GM23338 (cell line): ENCODE measurements around the gene TMEM116.

Source experiments
- CREB1 ChIP-seq: fragments of 250-450 bp; sonication (Bioruptor Pico); IDR thresholded peaks from 2 replicates; pipeline ENCODE4 v1.5.0; 2020; ENCODE audit warnings: low read depth, mild to moderate bottlenecking, moderate library complexity
- ETS1 ChIP-seq: IDR thresholded peaks from 2 replicates; pipeline ENCODE4 v1.6.1; 2016; ENCODE audit warnings: antibody characterized with exemption
- EZH2 ChIP-seq: fragments of 200-600 bp; sonication (generic); IDR thresholded peaks from one replicate; pipeline ENCODE4 v1.8.0; 2017; ENCODE audit warnings: antibody characterized with exemption, mild to moderate bottlenecking, low read depth; ENCODE audit not compliant: unreplicated experiment
- EZH2phosphoT487 ChIP-seq: fragments of 200-600 bp; sonication (generic); IDR thresholded peaks from one replicate; pipeline ENCODE4 v1.8.1; 2018; ENCODE audit warnings: antibody characterized with exemption; ENCODE audit not compliant: unreplicated experiment
- JUNB ChIP-seq: IDR thresholded peaks from one replicate; pipeline ENCODE4 v1.6.1; 2016; ENCODE audit warnings: antibody characterized with exemption; ENCODE audit not compliant: unreplicated experiment
- NANOG ChIP-seq: IDR thresholded peaks from 2 replicates; pipeline ENCODE4 v1.6.1; 2016; ENCODE audit warnings: antibody characterized with exemption, borderline replicate concordance
- POLR2AphosphoS5 ChIP-seq: IDR thresholded peaks from 2 replicates; pipeline ENCODE4 v1.6.1; 2016; ENCODE audit warnings: antibody characterized with exemption, low read depth
- TF ChIP-seq, protein P1 (sequence below), 2 experiments: fragments of 200-600 bp in 1 of 2; sonication (generic) in 1 of 2; conservative IDR thresholded peaks; 2 replicates each; pipeline versions ENCODE4 v1.5.1 to v1.6.1; 2016 to 2017; ENCODE audit warnings: antibody characterized with exemption in 2 of 2, low read depth in 2 of 2, mild to moderate bottlenecking in 2 of 2, moderate library complexity in 1 of 2
- TF ChIP-seq, protein P2 (sequence below): IDR thresholded peaks from one replicate; pipeline ENCODE4 v1.6.1; 2018; ENCODE audit warnings: antibody characterized with exemption; ENCODE audit not compliant: unreplicated experiment

DNA sequence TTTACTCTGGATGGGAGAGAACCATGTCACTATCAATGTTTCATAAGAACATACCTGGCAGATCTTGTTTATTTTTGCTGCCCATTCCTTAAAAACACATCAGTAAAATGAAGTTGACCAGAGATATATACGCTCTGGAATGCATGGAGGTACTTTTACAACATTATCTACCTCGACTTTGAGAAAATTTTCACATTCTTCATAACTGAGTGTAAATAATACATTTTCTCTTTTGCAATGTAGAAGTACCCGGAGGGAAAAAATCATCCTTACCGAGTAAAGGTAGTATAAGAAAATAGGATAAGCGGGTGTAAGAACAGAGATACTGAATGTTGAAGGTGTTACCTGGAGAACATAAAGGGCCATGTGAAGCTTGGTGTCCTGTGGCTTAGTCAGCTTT, 80.7 kb downstream of the TMEM116 start:
- TF ChIP-seq, protein P1, sequence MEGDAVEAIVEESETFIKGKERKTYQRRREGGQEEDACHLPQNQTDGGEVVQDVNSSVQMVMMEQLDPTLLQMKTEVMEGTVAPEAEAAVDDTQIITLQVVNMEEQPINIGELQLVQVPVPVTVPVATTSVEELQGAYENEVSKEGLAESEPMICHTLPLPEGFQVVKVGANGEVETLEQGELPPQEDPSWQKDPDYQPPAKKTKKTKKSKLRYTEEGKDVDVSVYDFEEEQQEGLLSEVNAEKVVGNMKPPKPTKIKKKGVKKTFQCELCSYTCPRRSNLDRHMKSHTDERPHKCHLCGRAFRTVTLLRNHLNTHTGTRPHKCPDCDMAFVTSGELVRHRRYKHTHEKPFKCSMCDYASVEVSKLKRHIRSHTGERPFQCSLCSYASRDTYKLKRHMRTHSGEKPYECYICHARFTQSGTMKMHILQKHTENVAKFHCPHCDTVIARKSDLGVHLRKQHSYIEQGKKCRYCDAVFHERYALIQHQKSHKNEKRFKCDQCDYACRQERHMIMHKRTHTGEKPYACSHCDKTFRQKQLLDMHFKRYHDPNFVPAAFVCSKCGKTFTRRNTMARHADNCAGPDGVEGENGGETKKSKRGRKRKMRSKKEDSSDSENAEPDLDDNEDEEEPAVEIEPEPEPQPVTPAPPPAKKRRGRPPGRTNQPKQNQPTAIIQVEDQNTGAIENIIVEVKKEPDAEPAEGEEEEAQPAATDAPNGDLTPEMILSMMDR (conservative IDR thresholded peaks at IDR 0.05; ENCODE audit: low read depth in 2 of 2), result no peak
- TF ChIP-seq EZH2 (no peak), EZH2phosphoT487 (no peak), CREB1 (CRISPR knock-in tag) (no peak), POLR2AphosphoS5 (no peak), ETS1 (no peak), JUNB (no peak), NANOG (no peak)
- TF ChIP-seq, protein P2, sequence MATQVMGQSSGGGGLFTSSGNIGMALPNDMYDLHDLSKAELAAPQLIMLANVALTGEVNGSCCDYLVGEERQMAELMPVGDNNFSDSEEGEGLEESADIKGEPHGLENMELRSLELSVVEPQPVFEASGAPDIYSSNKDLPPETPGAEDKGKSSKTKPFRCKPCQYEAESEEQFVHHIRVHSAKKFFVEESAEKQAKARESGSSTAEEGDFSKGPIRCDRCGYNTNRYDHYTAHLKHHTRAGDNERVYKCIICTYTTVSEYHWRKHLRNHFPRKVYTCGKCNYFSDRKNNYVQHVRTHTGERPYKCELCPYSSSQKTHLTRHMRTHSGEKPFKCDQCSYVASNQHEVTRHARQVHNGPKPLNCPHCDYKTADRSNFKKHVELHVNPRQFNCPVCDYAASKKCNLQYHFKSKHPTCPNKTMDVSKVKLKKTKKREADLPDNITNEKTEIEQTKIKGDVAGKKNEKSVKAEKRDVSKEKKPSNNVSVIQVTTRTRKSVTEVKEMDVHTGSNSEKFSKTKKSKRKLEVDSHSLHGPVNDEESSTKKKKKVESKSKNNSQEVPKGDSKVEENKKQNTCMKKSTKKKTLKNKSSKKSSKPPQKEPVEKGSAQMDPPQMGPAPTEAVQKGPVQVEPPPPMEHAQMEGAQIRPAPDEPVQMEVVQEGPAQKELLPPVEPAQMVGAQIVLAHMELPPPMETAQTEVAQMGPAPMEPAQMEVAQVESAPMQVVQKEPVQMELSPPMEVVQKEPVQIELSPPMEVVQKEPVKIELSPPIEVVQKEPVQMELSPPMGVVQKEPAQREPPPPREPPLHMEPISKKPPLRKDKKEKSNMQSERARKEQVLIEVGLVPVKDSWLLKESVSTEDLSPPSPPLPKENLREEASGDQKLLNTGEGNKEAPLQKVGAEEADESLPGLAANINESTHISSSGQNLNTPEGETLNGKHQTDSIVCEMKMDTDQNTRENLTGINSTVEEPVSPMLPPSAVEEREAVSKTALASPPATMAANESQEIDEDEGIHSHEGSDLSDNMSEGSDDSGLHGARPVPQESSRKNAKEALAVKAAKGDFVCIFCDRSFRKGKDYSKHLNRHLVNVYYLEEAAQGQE, result no peak
